GM23338 (cell line): ENCODE results near the gene MAST4. TPM values are rescaled to one million over a fixed set of nuclear protein-coding genes. Genes with fewer than 3 reads are reported as not detected.

Experiments
- ATAC-seq: fragments of 200-7000 bp; cut with Tn5 transposase; 3 replicates; pipeline ENCODE4 v1.9.1; 2020
- DNase-seq: peaks from one replicate; pipeline ENCODE4 v3.0.0-alpha.2; 2015; ENCODE audit warnings: low spot score
- H2AFZ ChIP-seq: fragments of 200-600 bp; sonication (generic); 2 replicates; pipeline ENCODE4 v1.8.0; 2016; ENCODE audit warnings: antibody characterized with exemption, mild to moderate bottlenecking, moderate library complexity
- H3F3A ChIP-seq: fragments of 200-600 bp; sonication (generic); replicated peaks from 2 replicates; pipeline ENCODE4 v1.8.0; 2017; ENCODE audit warnings: antibody characterized with exemption, mixed run types, low read depth
- H3K27ac ChIP-seq: fragments of 200-600 bp; sonication (generic); 2 replicates; pipeline ENCODE4 v1.6.1; 2016; ENCODE audit warnings: low read depth
- H3K27me3 ChIP-seq: fragments of 200-600 bp; sonication (generic); 2 replicates; pipeline ENCODE4 v1.8.0; 2016; ENCODE audit warnings: mild to moderate bottlenecking, mixed run types, moderate library complexity; ENCODE audit not compliant: insufficient read depth
- H3K36me3 ChIP-seq: fragments of 200-600 bp; sonication (generic); 2 replicates; pipeline ENCODE4 v1.8.0; 2016; ENCODE audit warnings: mild to moderate bottlenecking; ENCODE audit not compliant: insufficient read depth
- H3K4me1 ChIP-seq: fragments of 200-600 bp; sonication (generic); 2 replicates; pipeline ENCODE4 v1.8.0; 2016; ENCODE audit warnings: mild to moderate bottlenecking, moderate library complexity; ENCODE audit not compliant: insufficient read depth
- H3K4me2 ChIP-seq: fragments of 200-600 bp; sonication (generic); 2 replicates; pipeline ENCODE4 v1.7.1; 2017; ENCODE audit warnings: mixed run types
- H3K4me3 ChIP-seq: fragments of 200-600 bp; sonication (generic); 2 replicates; pipeline ENCODE4 v1.6.1; 2016; ENCODE audit warnings: mixed run types
- H3K79me2 ChIP-seq: fragments of 200-600 bp; sonication (generic); replicated peaks from 2 replicates; pipeline ENCODE4 v1.8.0; 2017; ENCODE audit warnings: mild to moderate bottlenecking; ENCODE audit not compliant: insufficient read depth
- H3K9me2 ChIP-seq: fragments of 200-600 bp; sonication (generic); 2 replicates; pipeline ENCODE4 v1.8.0; 2017; ENCODE audit not compliant: insufficient read depth
- H4K20me1 ChIP-seq: fragments of 200-600 bp; sonication (generic); replicated peaks from 2 replicates; pipeline ENCODE4 v1.8.0; 2017; ENCODE audit warnings: mild to moderate bottlenecking; ENCODE audit not compliant: insufficient read depth
- H3K27ac Mint-ChIP-seq: 2 replicates; pipeline ENCODE4 v1.8.0; 2020; ENCODE audit warnings: inconsistent platforms, mild to moderate bottlenecking, moderate library complexity, mixed read lengths
- H3K27me3 Mint-ChIP-seq: 3 replicates; pipeline ENCODE4 v1.8.0; 2022; ENCODE audit warnings: low read depth, mild to moderate bottlenecking, moderate library complexity, mixed read lengths, inconsistent platforms; ENCODE audit not compliant: insufficient read depth, poor library complexity
- H3K36me3 Mint-ChIP-seq: 3 replicates; pipeline ENCODE4 v1.8.0; 2021; ENCODE audit warnings: low read depth, mild to moderate bottlenecking, inconsistent platforms, moderate library complexity, mixed read lengths
- H3K4me1 Mint-ChIP-seq: 3 replicates; pipeline ENCODE4 v1.8.0; 2020; ENCODE audit warnings: mild to moderate bottlenecking, inconsistent platforms, mixed read lengths
- H3K4me3 Mint-ChIP-seq: 3 replicates; pipeline ENCODE4 v1.8.0; 2021; ENCODE audit warnings: moderate library complexity, mild to moderate bottlenecking, inconsistent platforms, mixed read lengths
- H3K9me3 Mint-ChIP-seq: 3 replicates; pipeline ENCODE4 v1.8.0; 2020; ENCODE audit warnings: moderate library complexity, mild to moderate bottlenecking, inconsistent platforms, mixed read lengths
- EZH2 ChIP-seq: fragments of 200-600 bp; sonication (generic); IDR thresholded peaks from one replicate; pipeline ENCODE4 v1.8.0; 2017; ENCODE audit warnings: antibody characterized with exemption, mild to moderate bottlenecking, low read depth; ENCODE audit not compliant: unreplicated experiment
- EZH2phosphoT487 ChIP-seq: fragments of 200-600 bp; sonication (generic); IDR thresholded peaks from one replicate; pipeline ENCODE4 v1.8.1; 2018; ENCODE audit warnings: antibody characterized with exemption; ENCODE audit not compliant: unreplicated experiment
- STAT1 ChIP-seq: IDR thresholded peaks from one replicate; pipeline ENCODE4 v1.6.1; 2016; ENCODE audit warnings: antibody characterized with exemption; ENCODE audit not compliant: unreplicated experiment
- ZNF114 ChIP-seq: fragments of 250-450 bp; sonication (Bioruptor Pico); IDR thresholded peaks from 2 replicates; pipeline ENCODE4 v1.5.0; 2020; ENCODE audit warnings: mild to moderate bottlenecking, moderate library complexity
- ZNF331 ChIP-seq: fragments of 250-450 bp; sonication (Bioruptor Pico); IDR thresholded peaks from 2 replicates; pipeline ENCODE4 v1.5.0; 2020; ENCODE audit warnings: low read depth, mild to moderate bottlenecking, moderate library complexity
- polyA plus RNA-seq: library from polyadenylated mRNA; unstranded; fragments of >200 nt; fragmentation: Nextera tagmentation; extraction: Ambion mirVana; gene quantifications from 2 replicates; pipeline ENCODE4 v1.2.1, GENCODE V29; 2016
- total RNA-seq: library from RNA; depleted of rRNA; stranded (reverse); fragments of >200 nt; shearing (Covaris generic); gene quantifications from 2 replicates; pipeline ENCODE4 v1.2.3, GENCODE V29; 2014
- TF ChIP-seq, protein P1 (sequence below): IDR thresholded peaks from one replicate; pipeline ENCODE4 v1.6.1; 2018; ENCODE audit warnings: antibody characterized with exemption; ENCODE audit not compliant: unreplicated experiment
- TF ChIP-seq, protein P2 (sequence below), 2 experiments: fragments of 200-600 bp in 1 of 2; sonication (generic) in 1 of 2; conservative IDR thresholded peaks; 2 replicates each; pipeline versions ENCODE4 v1.5.1 to v1.6.1; 2016 to 2017; ENCODE audit warnings: antibody characterized with exemption in 2 of 2, low read depth in 2 of 2, mild to moderate bottlenecking in 2 of 2, moderate library complexity in 1 of 2

MAST4 gene
- total and polyA plus RNA-seq, 2 experiments from 2014 or later: 3.6 to 8.5 TPM

DNA sequence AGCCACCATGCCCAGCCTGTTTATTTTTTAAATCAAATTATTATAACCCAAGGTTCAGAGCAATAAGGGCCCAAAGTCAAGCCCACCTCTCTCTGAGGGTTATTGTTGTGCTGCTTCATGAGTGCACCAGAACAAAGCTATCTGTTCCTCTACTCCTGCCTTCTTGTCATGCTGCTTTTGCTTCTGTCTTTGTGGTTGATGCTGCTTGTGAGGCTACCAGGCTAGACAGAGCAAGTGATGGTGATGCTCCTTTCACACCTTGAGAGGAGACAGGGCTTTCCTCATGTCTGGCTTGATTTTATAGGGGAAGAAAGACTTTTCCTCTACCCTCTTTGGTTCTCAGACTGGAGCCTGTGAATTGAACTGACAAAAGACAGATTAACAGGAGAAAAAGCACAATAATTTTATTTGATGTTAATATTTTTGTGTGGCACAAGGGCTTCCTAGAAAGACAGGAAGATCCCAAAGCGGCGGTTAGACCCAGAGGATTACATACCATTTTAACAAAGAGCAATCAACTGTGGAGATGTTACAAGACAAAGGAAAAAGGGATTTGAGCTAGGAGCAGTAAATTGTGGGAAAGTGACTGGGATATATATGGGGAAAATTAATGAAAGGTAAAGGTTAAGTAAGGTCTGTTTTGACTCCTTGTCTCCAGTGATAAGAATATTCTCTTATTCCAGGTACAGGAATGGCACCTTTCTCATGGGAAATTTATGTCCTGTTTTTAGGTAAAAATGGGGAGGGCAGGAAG is 604.8 kb downstream of the MAST4 start:
- Mint-ChIP-seq H3K36me3 (no peaks in the 10 kb centered on the region; the same call in 2 of the 3 replicates), H3K4me1 (no peaks in the 10 kb centered on the region), H3K4me3 (no peak overlapping the region), H3K9me3 (peaks cover 7% of the 10 kb centered on the region; the same call in 2 of the 3 replicates), H3K27ac (no peak overlapping the region; the same call in 1 of the 2 replicates), H3K27me3 (no peaks in the 10 kb centered on the region)
- no peak overlapping the region for H3K4me3 ChIP-seq
- no peak overlapping the region for H3K4me2 ChIP-seq
- no peaks in the 10 kb centered on the region for H3K4me1 ChIP-seq
- H3K36me3 ChIP-seq: no peaks in the 10 kb centered on the region; the same call in 1 of the 2 replicates
- no peaks in the 10 kb centered on the region for H3K27me3 ChIP-seq
- H4K20me1 ChIP-seq: no peaks in the 10 kb centered on the region
- no peaks in the 10 kb centered on the region; the same call in 1 of the 2 replicates for H3K9me2 ChIP-seq
- H3K27ac ChIP-seq: no peak overlapping the region
- no peaks in the 10 kb centered on the region for H3F3A ChIP-seq
- no peaks in the 10 kb centered on the region for H3K79me2 ChIP-seq
- no peak overlapping the region for H2AFZ ChIP-seq
- TF ChIP-seq STAT1: no peak
- no peak for TF ChIP-seq ZNF114 (CRISPR knock-in tag)
- no peak for TF ChIP-seq EZH2
- no peak for DNase-seq
- no peak for ATAC-seq

GRCh38 chr5:67201897-67202549 is 605.8 kb downstream of the MAST4 start:
- no peaks in the 10 kb centered on the region for H3K79me2 ChIP-seq
- no peak overlapping the region for H3K4me2 ChIP-seq
- no peaks in the 10 kb centered on the region; the same call in 1 of the 2 replicates for H3K36me3 ChIP-seq

More at GRCh38 chr5:67201897-67202549, 605.8 kb downstream of the MAST4 start:
- TF ChIP-seq ZNF331 (CRISPR knock-in tag): no peak
- TF ChIP-seq, protein P1, sequence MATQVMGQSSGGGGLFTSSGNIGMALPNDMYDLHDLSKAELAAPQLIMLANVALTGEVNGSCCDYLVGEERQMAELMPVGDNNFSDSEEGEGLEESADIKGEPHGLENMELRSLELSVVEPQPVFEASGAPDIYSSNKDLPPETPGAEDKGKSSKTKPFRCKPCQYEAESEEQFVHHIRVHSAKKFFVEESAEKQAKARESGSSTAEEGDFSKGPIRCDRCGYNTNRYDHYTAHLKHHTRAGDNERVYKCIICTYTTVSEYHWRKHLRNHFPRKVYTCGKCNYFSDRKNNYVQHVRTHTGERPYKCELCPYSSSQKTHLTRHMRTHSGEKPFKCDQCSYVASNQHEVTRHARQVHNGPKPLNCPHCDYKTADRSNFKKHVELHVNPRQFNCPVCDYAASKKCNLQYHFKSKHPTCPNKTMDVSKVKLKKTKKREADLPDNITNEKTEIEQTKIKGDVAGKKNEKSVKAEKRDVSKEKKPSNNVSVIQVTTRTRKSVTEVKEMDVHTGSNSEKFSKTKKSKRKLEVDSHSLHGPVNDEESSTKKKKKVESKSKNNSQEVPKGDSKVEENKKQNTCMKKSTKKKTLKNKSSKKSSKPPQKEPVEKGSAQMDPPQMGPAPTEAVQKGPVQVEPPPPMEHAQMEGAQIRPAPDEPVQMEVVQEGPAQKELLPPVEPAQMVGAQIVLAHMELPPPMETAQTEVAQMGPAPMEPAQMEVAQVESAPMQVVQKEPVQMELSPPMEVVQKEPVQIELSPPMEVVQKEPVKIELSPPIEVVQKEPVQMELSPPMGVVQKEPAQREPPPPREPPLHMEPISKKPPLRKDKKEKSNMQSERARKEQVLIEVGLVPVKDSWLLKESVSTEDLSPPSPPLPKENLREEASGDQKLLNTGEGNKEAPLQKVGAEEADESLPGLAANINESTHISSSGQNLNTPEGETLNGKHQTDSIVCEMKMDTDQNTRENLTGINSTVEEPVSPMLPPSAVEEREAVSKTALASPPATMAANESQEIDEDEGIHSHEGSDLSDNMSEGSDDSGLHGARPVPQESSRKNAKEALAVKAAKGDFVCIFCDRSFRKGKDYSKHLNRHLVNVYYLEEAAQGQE: no peak
- no peak for TF ChIP-seq EZH2phosphoT487
- no peak for TF ChIP-seq EZH2
- TF ChIP-seq, protein P2, sequence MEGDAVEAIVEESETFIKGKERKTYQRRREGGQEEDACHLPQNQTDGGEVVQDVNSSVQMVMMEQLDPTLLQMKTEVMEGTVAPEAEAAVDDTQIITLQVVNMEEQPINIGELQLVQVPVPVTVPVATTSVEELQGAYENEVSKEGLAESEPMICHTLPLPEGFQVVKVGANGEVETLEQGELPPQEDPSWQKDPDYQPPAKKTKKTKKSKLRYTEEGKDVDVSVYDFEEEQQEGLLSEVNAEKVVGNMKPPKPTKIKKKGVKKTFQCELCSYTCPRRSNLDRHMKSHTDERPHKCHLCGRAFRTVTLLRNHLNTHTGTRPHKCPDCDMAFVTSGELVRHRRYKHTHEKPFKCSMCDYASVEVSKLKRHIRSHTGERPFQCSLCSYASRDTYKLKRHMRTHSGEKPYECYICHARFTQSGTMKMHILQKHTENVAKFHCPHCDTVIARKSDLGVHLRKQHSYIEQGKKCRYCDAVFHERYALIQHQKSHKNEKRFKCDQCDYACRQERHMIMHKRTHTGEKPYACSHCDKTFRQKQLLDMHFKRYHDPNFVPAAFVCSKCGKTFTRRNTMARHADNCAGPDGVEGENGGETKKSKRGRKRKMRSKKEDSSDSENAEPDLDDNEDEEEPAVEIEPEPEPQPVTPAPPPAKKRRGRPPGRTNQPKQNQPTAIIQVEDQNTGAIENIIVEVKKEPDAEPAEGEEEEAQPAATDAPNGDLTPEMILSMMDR (conservative IDR thresholded peaks at IDR 0.05; ENCODE audit: low read depth in 2 of 2): no peak
- Histone ChIP-seq H3K27ac (no peak overlapping the region), H4K20me1 (no peaks in the 10 kb centered on the region), H3K27me3 (no peaks in the 10 kb centered on the region), H3F3A (no peaks in the 10 kb centered on the region), H3K4me1 (no peaks in the 10 kb centered on the region), H2AFZ (no peak overlapping the region), H3K4me3 (no peak overlapping the region), H3K9me2 (no peaks in the 10 kb centered on the region; the same call in 1 of the 2 replicates)
- Mint-ChIP-seq H3K36me3 (no peaks in the 10 kb centered on the region; the same call in 2 of the 3 replicates), H3K27me3 (no peaks in the 10 kb centered on the region), H3K9me3 (peaks cover 7% of the 10 kb centered on the region; the same call in 2 of the 3 replicates), H3K4me3 (no peak overlapping the region), H3K4me1 (no peaks in the 10 kb centered on the region), H3K27ac (no peak overlapping the region)
- no peak for DNase-seq
- ATAC-seq: no peak
